GM23338 (cell line): ENCODE data around the gene ST8SIA6. TPM values are rescaled to one million over a fixed set of nuclear protein-coding genes. Genes with fewer than 3 reads are reported as not detected.

Source experiments
- ATAC-seq: fragments of 200-7000 bp; cut with Tn5 transposase; 3 replicates; pipeline ENCODE4 v1.9.1; 2020
- DNase-seq: peaks from one replicate; pipeline ENCODE4 v3.0.0-alpha.2; 2015; ENCODE audit warnings: low spot score
- H2AFZ ChIP-seq: fragments of 200-600 bp; sonication (generic); 2 replicates; pipeline ENCODE4 v1.8.0; 2016; ENCODE audit warnings: antibody characterized with exemption, mild to moderate bottlenecking, moderate library complexity
- H3F3A ChIP-seq: fragments of 200-600 bp; sonication (generic); replicated peaks from 2 replicates; pipeline ENCODE4 v1.8.0; 2017; ENCODE audit warnings: antibody characterized with exemption, mixed run types, low read depth
- H3K27ac ChIP-seq: fragments of 200-600 bp; sonication (generic); 2 replicates; pipeline ENCODE4 v1.6.1; 2016; ENCODE audit warnings: low read depth
- H3K27me3 ChIP-seq: fragments of 200-600 bp; sonication (generic); 2 replicates; pipeline ENCODE4 v1.8.0; 2016; ENCODE audit warnings: mild to moderate bottlenecking, mixed run types, moderate library complexity; ENCODE audit not compliant: insufficient read depth
- H3K36me3 ChIP-seq: fragments of 200-600 bp; sonication (generic); 2 replicates; pipeline ENCODE4 v1.8.0; 2016; ENCODE audit warnings: mild to moderate bottlenecking; ENCODE audit not compliant: insufficient read depth
- H3K4me1 ChIP-seq: fragments of 200-600 bp; sonication (generic); 2 replicates; pipeline ENCODE4 v1.8.0; 2016; ENCODE audit warnings: mild to moderate bottlenecking, moderate library complexity; ENCODE audit not compliant: insufficient read depth
- H3K4me2 ChIP-seq: fragments of 200-600 bp; sonication (generic); 2 replicates; pipeline ENCODE4 v1.7.1; 2017; ENCODE audit warnings: mixed run types
- H3K4me3 ChIP-seq: fragments of 200-600 bp; sonication (generic); 2 replicates; pipeline ENCODE4 v1.6.1; 2016; ENCODE audit warnings: mixed run types
- H3K79me2 ChIP-seq: fragments of 200-600 bp; sonication (generic); replicated peaks from 2 replicates; pipeline ENCODE4 v1.8.0; 2017; ENCODE audit warnings: mild to moderate bottlenecking; ENCODE audit not compliant: insufficient read depth
- H3K9me2 ChIP-seq: fragments of 200-600 bp; sonication (generic); 2 replicates; pipeline ENCODE4 v1.8.0; 2017; ENCODE audit not compliant: insufficient read depth
- H4K20me1 ChIP-seq: fragments of 200-600 bp; sonication (generic); replicated peaks from 2 replicates; pipeline ENCODE4 v1.8.0; 2017; ENCODE audit warnings: mild to moderate bottlenecking; ENCODE audit not compliant: insufficient read depth
- H3K27ac Mint-ChIP-seq: 2 replicates; pipeline ENCODE4 v1.8.0; 2020; ENCODE audit warnings: inconsistent platforms, mild to moderate bottlenecking, moderate library complexity, mixed read lengths
- H3K27me3 Mint-ChIP-seq: 3 replicates; pipeline ENCODE4 v1.8.0; 2022; ENCODE audit warnings: low read depth, mild to moderate bottlenecking, moderate library complexity, mixed read lengths, inconsistent platforms; ENCODE audit not compliant: insufficient read depth, poor library complexity
- H3K36me3 Mint-ChIP-seq: 3 replicates; pipeline ENCODE4 v1.8.0; 2021; ENCODE audit warnings: low read depth, mild to moderate bottlenecking, inconsistent platforms, moderate library complexity, mixed read lengths
- H3K4me1 Mint-ChIP-seq: 3 replicates; pipeline ENCODE4 v1.8.0; 2020; ENCODE audit warnings: mild to moderate bottlenecking, inconsistent platforms, mixed read lengths
- H3K4me3 Mint-ChIP-seq: 3 replicates; pipeline ENCODE4 v1.8.0; 2021; ENCODE audit warnings: moderate library complexity, mild to moderate bottlenecking, inconsistent platforms, mixed read lengths
- H3K9me3 Mint-ChIP-seq: 3 replicates; pipeline ENCODE4 v1.8.0; 2020; ENCODE audit warnings: moderate library complexity, mild to moderate bottlenecking, inconsistent platforms, mixed read lengths
- CTCF ChIP-seq, 2 experiments: fragments of 200-600 bp in 1 of 2; sonication (generic) in 1 of 2; conservative IDR thresholded peaks; 2 replicates each; pipeline versions ENCODE4 v1.5.1 to v1.6.1; 2016 to 2017; ENCODE audit warnings: antibody characterized with exemption in 2 of 2, low read depth in 2 of 2, mild to moderate bottlenecking in 2 of 2, moderate library complexity in 1 of 2
- EZH2 ChIP-seq: fragments of 200-600 bp; sonication (generic); IDR thresholded peaks from one replicate; pipeline ENCODE4 v1.8.0; 2017; ENCODE audit warnings: antibody characterized with exemption, mild to moderate bottlenecking, low read depth; ENCODE audit not compliant: unreplicated experiment
- EZH2phosphoT487 ChIP-seq: fragments of 200-600 bp; sonication (generic); IDR thresholded peaks from one replicate; pipeline ENCODE4 v1.8.1; 2018; ENCODE audit warnings: antibody characterized with exemption; ENCODE audit not compliant: unreplicated experiment
- NANOG ChIP-seq: IDR thresholded peaks from 2 replicates; pipeline ENCODE4 v1.6.1; 2016; ENCODE audit warnings: antibody characterized with exemption, borderline replicate concordance
- REST ChIP-seq: IDR thresholded peaks from one replicate; pipeline ENCODE4 v1.6.1; 2018; ENCODE audit warnings: antibody characterized with exemption; ENCODE audit not compliant: unreplicated experiment
- ZNF331 ChIP-seq: fragments of 250-450 bp; sonication (Bioruptor Pico); IDR thresholded peaks from 2 replicates; pipeline ENCODE4 v1.5.0; 2020; ENCODE audit warnings: low read depth, mild to moderate bottlenecking, moderate library complexity
- ZNF462 ChIP-seq: fragments of 250-450 bp; sonication (Bioruptor Pico); IDR thresholded peaks from 2 replicates; pipeline ENCODE4 v1.5.0; 2020; ENCODE audit warnings: mild to moderate bottlenecking, moderate library complexity
- polyA plus RNA-seq: library from polyadenylated mRNA; unstranded; fragments of >200 nt; fragmentation: Nextera tagmentation; extraction: Ambion mirVana; gene quantifications from 2 replicates; pipeline ENCODE4 v1.2.1, GENCODE V29; 2016
- total RNA-seq: library from RNA; depleted of rRNA; stranded (reverse); fragments of >200 nt; shearing (Covaris generic); gene quantifications from 2 replicates; pipeline ENCODE4 v1.2.3, GENCODE V29; 2014

Gene ST8SIA6
- total and polyA plus RNA-seq, 2 experiments from 2014 or later, result 1.6 to 2.3 TPM

GRCh38 chr10:17503795-17504194 lies 49.4 kb upstream of the ST8SIA6 start:
- no peaks in the 10 kb centered on the region for H3K9me3 Mint-ChIP-seq
- H3K36me3 Mint-ChIP-seq, result no peaks in the 10 kb centered on the region
- H3K36me3 ChIP-seq, result no peaks in the 10 kb centered on the region
- no peaks in the 10 kb centered on the region for H3F3A ChIP-seq
- H4K20me1 ChIP-seq, result no peaks in the 10 kb centered on the region
- H3K4me3 ChIP-seq, result no peak overlapping the region
- no peak overlapping the region for H3K27ac ChIP-seq
- H3K79me2 ChIP-seq, result no peaks in the 10 kb centered on the region
- no peaks in the 10 kb centered on the region for H3K27me3 ChIP-seq
- TF ChIP-seq NANOG (no peak), REST (no peak), EZH2phosphoT487 (no peak), CTCF (conservative IDR thresholded peaks at IDR 0.05; ENCODE audit: low read depth in 2 of 2) (no peak), EZH2 (no peak), ZNF331 (no peak), ZNF462 (no peak)
- no peak overlapping the region for H3K27ac Mint-ChIP-seq
- ATAC-seq (no peak), DNase-seq (no peak)
- no peaks in the 10 kb centered on the region for H3K4me1 Mint-ChIP-seq
- no peak overlapping the region for H2AFZ ChIP-seq
- no peak overlapping the region for H3K4me2 ChIP-seq
- peaks cover 2% of the 10 kb centered on the region for H3K27me3 Mint-ChIP-seq
- H3K4me1 ChIP-seq, result no peaks in the 10 kb centered on the region
- H3K9me2 ChIP-seq, result peaks cover 3% of the 10 kb centered on the region; the same call in 1 of the 2 replicates
- no peak overlapping the region for H3K4me3 Mint-ChIP-seq
